ENCODE results near the gene TRANK1. TPM values are rescaled to one million over a fixed set of nuclear protein-coding genes. Genes with fewer than 3 reads are reported as not detected.

TRANK1 gene
- total RNA-seq, 1 experiment from 2014 or later, result 10.3 TPM

- Mint-ChIP-seq H3K4me1 (ENCODE audit: low read depth, unreplicated experiment) (no peaks in the 10 kb centered on the region), H3K4me3 (ENCODE audit: low read depth, unreplicated experiment) (no peak overlapping the region), H3K27ac (ENCODE audit: unreplicated experiment) (no peak overlapping the region), H3K9me3 (ENCODE audit: low read depth, unreplicated experiment) (peaks cover 2% of the 10 kb centered on the region), H3K27me3 (ENCODE audit: unreplicated experiment) (peaks cover 12% of the 10 kb centered on the region), H3K36me3 (ENCODE audit: insufficient read depth, unreplicated experiment) (no peaks in the 10 kb centered on the region)
- no TSS peak for BruUV-seq (replicated peaks)
- TF ChIP-seq CTCF (IDR thresholded peaks at IDR 0.05; ENCODE audit: unreplicated experiment), result no peak
- CTCF ChIA-PET, result interaction anchor here (0.6 kb wide), 1 partner anchor 1275 kb away, joined by 3 read pairs; no protein-coding TSS in a partner anchor
- intact Hi-C loops (cut with micrococcal nuclease; ENCODE audit: unreplicated experiment), result no loop called here
- no peak for DNase-seq
Measured at GRCh38 chr3:36827133-36827532, 117.7 kb downstream of the TRANK1 start.

- CTCF ChIA-PET, result interaction anchor here (0.6 kb wide), 1 partner anchor 1276 kb away, joined by 3 read pairs; no protein-coding TSS in a partner anchor
- no peaks in the 10 kb centered on the region for H3K36me3 Mint-ChIP-seq (ENCODE audit: insufficient read depth, unreplicated experiment)
- no peaks in the 10 kb centered on the region for H3K4me1 Mint-ChIP-seq (ENCODE audit: low read depth, unreplicated experiment)
- DNase-seq, result no peak
- peaks cover under 1% of the 10 kb centered on the region for H3K9me3 Mint-ChIP-seq (ENCODE audit: low read depth, unreplicated experiment)
- H3K4me3 Mint-ChIP-seq (ENCODE audit: low read depth, unreplicated experiment), result no peak overlapping the region
- peaks cover 6% of the 10 kb centered on the region for H3K27me3 Mint-ChIP-seq (ENCODE audit: unreplicated experiment)
- TF ChIP-seq CTCF (IDR thresholded peaks at IDR 0.05; ENCODE audit: unreplicated experiment), result no peak
- BruUV-seq (replicated peaks), result no TSS peak
- intact Hi-C loops (cut with micrococcal nuclease; ENCODE audit: unreplicated experiment), result no loop called here
- no peak overlapping the region for H3K27ac Mint-ChIP-seq (ENCODE audit: unreplicated experiment)
Measured at GRCh38 chr3:36826240-36826639, 118.6 kb downstream of the TRANK1 start.

DNA sequence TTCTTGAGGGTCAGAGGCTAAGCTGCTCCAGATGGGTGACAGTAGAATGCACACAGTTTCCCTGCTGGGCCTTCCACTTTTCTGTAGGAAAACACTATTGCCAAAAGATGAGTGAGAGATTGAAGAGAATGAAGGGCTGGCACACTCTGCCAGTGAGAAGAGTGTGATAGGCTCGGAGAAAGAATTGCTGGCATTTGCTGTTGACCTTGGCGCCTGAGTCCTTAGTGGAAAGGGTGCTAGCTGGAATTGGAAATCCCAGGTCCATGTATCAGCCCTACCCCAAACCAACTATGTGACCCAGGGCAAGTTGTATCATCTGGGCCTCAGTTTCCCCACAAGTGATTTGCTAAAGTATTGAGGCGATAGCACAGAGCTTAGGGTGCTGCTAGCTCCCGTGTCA lies 120.4 kb downstream of the TRANK1 start:
- H3K27me3 Mint-ChIP-seq (ENCODE audit: unreplicated experiment), result peaks cover 6% of the 10 kb centered on the region
- H3K36me3 Mint-ChIP-seq (ENCODE audit: insufficient read depth, unreplicated experiment), result no peaks in the 10 kb centered on the region
- no peak for TF ChIP-seq CTCF (IDR thresholded peaks at IDR 0.05; ENCODE audit: unreplicated experiment)
- H3K27ac Mint-ChIP-seq (ENCODE audit: unreplicated experiment), result no peak overlapping the region
- no peaks in the 10 kb centered on the region for H3K4me1 Mint-ChIP-seq (ENCODE audit: low read depth, unreplicated experiment)
- no TSS peak for BruUV-seq (replicated peaks)
- intact Hi-C loops (cut with micrococcal nuclease; ENCODE audit: unreplicated experiment), result no loop called here
- no peak for DNase-seq
- H3K9me3 Mint-ChIP-seq (ENCODE audit: low read depth, unreplicated experiment), result no peaks in the 10 kb centered on the region
- no peak overlapping the region for H3K4me3 Mint-ChIP-seq (ENCODE audit: low read depth, unreplicated experiment)
- CTCF ChIA-PET, result interaction anchor here (0.9 kb wide), 1 partner anchor 9 kb away, joined by 3 read pairs; no protein-coding TSS in a partner anchor

DNA sequence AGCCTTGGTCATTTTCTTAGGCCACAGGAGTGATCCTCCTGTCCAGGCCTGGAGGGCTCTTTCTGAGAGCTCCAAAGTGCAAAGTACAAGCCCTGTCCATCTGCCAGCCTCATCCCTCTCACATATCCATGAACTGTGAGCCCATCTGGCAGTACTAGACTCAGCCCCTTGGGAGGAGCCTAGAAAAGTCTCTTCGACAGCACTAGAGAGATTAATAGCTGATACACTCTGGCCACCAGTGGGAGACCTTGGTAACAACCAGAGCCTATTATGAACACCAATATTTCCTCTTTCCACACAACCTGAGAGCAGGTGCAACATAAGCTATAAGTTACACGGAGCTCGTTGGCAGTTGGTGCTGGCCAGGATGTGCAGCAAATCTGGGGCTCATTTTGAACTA lies 121.0 kb downstream of the TRANK1 start:
- no peak for DNase-seq
- no peak overlapping the region for H3K27ac Mint-ChIP-seq (ENCODE audit: unreplicated experiment)
- no peak for TF ChIP-seq CTCF (IDR thresholded peaks at IDR 0.05; ENCODE audit: unreplicated experiment)
- H3K4me3 Mint-ChIP-seq (ENCODE audit: low read depth, unreplicated experiment), result no peak overlapping the region
- CTCF ChIA-PET, result no interaction called here
- H3K27me3 Mint-ChIP-seq (ENCODE audit: unreplicated experiment), result peaks cover 12% of the 10 kb centered on the region
- H3K36me3 Mint-ChIP-seq (ENCODE audit: insufficient read depth, unreplicated experiment), result no peaks in the 10 kb centered on the region
- BruUV-seq (replicated peaks), result no TSS peak
- H3K4me1 Mint-ChIP-seq (ENCODE audit: low read depth, unreplicated experiment), result no peaks in the 10 kb centered on the region
- H3K9me3 Mint-ChIP-seq (ENCODE audit: low read depth, unreplicated experiment), result no peaks in the 10 kb centered on the region
- intact Hi-C loops (cut with micrococcal nuclease; ENCODE audit: unreplicated experiment), result no loop called here
